Astrocyte (in vitro differentiated cells and primary cell): Measurements from ENCODE around the gene CEACAM16.

Experiments
- EZH2 ChIP-seq: IDR thresholded peaks from 2 replicates; pipeline ENCODE4 v1.6.1; 2012; ENCODE audit warnings: mild to moderate bottlenecking, low read length, inconsistent platforms; ENCODE audit not compliant: insufficient read depth
- TF ChIP-seq, protein P1 (sequence below): IDR thresholded peaks from 2 replicates; pipeline ENCODE4 v1.5.1; 2011; ENCODE audit warnings: low read depth, mild to moderate bottlenecking, inconsistent platforms, low read length, moderate library complexity; ENCODE audit not compliant: insufficient read depth

DNA sequence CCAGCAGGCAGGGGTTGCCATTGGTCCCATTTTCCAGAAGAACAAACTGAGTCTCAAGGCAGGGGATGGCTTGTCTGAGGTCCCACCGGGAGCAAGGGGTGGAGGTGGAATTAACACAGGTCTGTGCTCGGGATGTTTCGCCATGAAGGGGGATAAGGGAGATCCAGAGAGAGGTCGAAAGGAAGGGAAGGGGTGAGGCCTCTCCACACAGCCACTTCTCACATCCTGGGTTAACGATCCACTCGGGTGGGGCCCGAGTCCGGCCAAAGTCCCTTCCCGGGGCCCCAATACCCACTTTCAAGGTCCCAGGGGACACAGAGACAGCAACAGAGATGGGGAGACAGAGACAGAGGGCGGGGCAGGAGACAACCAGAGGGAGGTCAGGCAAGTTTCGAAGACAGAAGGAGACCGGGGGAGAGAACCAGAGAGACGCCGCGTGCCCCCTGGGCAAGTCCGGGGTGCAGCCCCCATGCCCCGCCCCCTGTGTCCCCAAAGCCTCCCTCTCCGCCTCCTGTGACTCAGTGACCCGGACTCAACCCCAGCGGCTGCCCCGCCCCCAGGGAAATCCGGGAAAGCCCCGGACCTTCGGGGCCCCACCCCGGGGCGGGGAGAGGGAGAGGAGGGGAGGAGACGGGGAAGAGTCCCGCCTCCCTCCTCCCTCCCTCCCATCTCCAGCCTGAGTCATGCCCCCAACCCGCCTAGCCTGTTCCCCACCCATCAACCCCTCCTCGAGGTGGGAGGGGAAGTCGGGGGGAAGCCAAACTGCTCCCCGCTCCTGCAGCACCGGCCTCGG is 48.2 kb downstream of the CEACAM16 start:
- TF ChIP-seq, protein P1, sequence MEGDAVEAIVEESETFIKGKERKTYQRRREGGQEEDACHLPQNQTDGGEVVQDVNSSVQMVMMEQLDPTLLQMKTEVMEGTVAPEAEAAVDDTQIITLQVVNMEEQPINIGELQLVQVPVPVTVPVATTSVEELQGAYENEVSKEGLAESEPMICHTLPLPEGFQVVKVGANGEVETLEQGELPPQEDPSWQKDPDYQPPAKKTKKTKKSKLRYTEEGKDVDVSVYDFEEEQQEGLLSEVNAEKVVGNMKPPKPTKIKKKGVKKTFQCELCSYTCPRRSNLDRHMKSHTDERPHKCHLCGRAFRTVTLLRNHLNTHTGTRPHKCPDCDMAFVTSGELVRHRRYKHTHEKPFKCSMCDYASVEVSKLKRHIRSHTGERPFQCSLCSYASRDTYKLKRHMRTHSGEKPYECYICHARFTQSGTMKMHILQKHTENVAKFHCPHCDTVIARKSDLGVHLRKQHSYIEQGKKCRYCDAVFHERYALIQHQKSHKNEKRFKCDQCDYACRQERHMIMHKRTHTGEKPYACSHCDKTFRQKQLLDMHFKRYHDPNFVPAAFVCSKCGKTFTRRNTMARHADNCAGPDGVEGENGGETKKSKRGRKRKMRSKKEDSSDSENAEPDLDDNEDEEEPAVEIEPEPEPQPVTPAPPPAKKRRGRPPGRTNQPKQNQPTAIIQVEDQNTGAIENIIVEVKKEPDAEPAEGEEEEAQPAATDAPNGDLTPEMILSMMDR, result no peak
- no peak for TF ChIP-seq EZH2
